Mesenchymal stem cell (in vitro differentiated cells and primary cell): Measurements from ENCODE around the gene FHIP1B.

Experiments used
- DNase-seq: peaks from one replicate; pipeline ENCODE4 v3.0.0-alpha.2; 2013
- H2AFZ ChIP-seq: one replicate; pipeline ENCODE4 v1.6.1; 2013; ENCODE audit warnings: low read depth, mild to moderate bottlenecking, control low read depth, inconsistent platforms, low read length, moderate library complexity
- H2AK5ac ChIP-seq: 2 replicates; pipeline ENCODE4 v1.6.1; 2013; ENCODE audit warnings: low read length, moderate library complexity, mild to moderate bottlenecking, inconsistent platforms; ENCODE audit not compliant: severe bottlenecking
- H2BK120ac ChIP-seq: one replicate; pipeline ENCODE4 v1.6.1; 2013; ENCODE audit warnings: low read depth, mild to moderate bottlenecking, inconsistent platforms, low read length, moderate library complexity
- H2BK12ac ChIP-seq, 2 experiments: one replicate each; pipeline ENCODE4 v1.6.1; 2013; ENCODE audit warnings: inconsistent platforms in 2 of 2, low read length in 2 of 2, mild to moderate bottlenecking in 2 of 2, moderate library complexity in 2 of 2, control low read depth in 1 of 2
- H2BK15ac ChIP-seq: one replicate; pipeline ENCODE4 v1.6.1; 2013; ENCODE audit warnings: mild to moderate bottlenecking, low read depth, inconsistent platforms; ENCODE audit not compliant: poor library complexity, severe bottlenecking
- H2BK5ac ChIP-seq: 2 replicates; pipeline ENCODE4 v1.6.1; 2013; ENCODE audit warnings: low read depth, mild to moderate bottlenecking, low read length, control low read depth, inconsistent platforms; ENCODE audit not compliant: poor library complexity, severe bottlenecking
- H3K14ac ChIP-seq, 2 experiments: one replicate each; pipeline ENCODE4 v1.6.1; 2013; ENCODE audit warnings: inconsistent platforms in 2 of 2, low read length in 2 of 2, control low read depth in 1 of 2, mild to moderate bottlenecking in 1 of 2, moderate library complexity in 1 of 2
- H3K18ac ChIP-seq, 2 experiments: one replicate each; pipeline ENCODE4 v1.6.1; 2013; ENCODE audit warnings: inconsistent platforms in 2 of 2, low read length in 2 of 2, control low read depth in 1 of 2, low read depth in 1 of 2, mild to moderate bottlenecking in 1 of 2
- H3K23ac ChIP-seq, 2 experiments: one replicate each; pipeline ENCODE4 v1.6.1; 2013; ENCODE audit warnings: inconsistent platforms in 2 of 2, low read length in 2 of 2, mild to moderate bottlenecking in 2 of 2, moderate library complexity in 2 of 2, control low read depth in 1 of 2
- H3K27ac ChIP-seq: 2 replicates; pipeline ENCODE4 v1.5.1; 2013; ENCODE audit warnings: mild to moderate bottlenecking, moderate library complexity, low read length, control low read depth, inconsistent platforms; ENCODE audit not compliant: poor library complexity, severe bottlenecking
- H3K27me3 ChIP-seq, 2 experiments: 2 replicates each; pipeline versions ENCODE4 v1.6.1 to v1.7.0; 2013; ENCODE audit warnings: low read length in 2 of 2, mild to moderate bottlenecking in 2 of 2, moderate library complexity in 2 of 2, control low read depth in 1 of 2, inconsistent platforms in 1 of 2; ENCODE audit not compliant: control insufficient read depth in 1 of 2, insufficient read depth in 1 of 2
- H3K36me3 ChIP-seq, 2 experiments: 2 replicates each; pipeline versions ENCODE4 v1.6.1 to v1.7.0; 2013; ENCODE audit warnings: low read length in 2 of 2, control low read depth in 1 of 2, inconsistent platforms in 1 of 2, low read depth in 1 of 2, mild to moderate bottlenecking in 1 of 2; ENCODE audit not compliant: insufficient read depth in 2 of 2, control insufficient read depth in 1 of 2
- H3K4ac ChIP-seq, 2 experiments: one replicate each; pipeline ENCODE4 v1.6.1; 2013; ENCODE audit warnings: inconsistent platforms in 2 of 2, low read length in 2 of 2, mild to moderate bottlenecking in 2 of 2, moderate library complexity in 2 of 2, control low read depth in 1 of 2, low read depth in 1 of 2
- H3K4me1 ChIP-seq: 2 replicates; pipeline ENCODE4 v1.6.1; 2013; ENCODE audit warnings: low read depth, low read length, control low read depth; ENCODE audit not compliant: control insufficient read depth, insufficient read depth
- H3K4me2 ChIP-seq: 2 replicates; pipeline ENCODE4 v1.6.1; 2013; ENCODE audit warnings: low read length, mild to moderate bottlenecking, inconsistent platforms; ENCODE audit not compliant: poor library complexity, severe bottlenecking
- H3K4me3 ChIP-seq, 2 experiments: 2 replicates each; pipeline versions ENCODE4 v1.5.1 to v1.7.0; 2013; ENCODE audit warnings: low read length in 2 of 2, mild to moderate bottlenecking in 2 of 2, control low read depth in 1 of 2, low read depth in 1 of 2; ENCODE audit not compliant: insufficient read depth in 1 of 2
- H3K79me1 ChIP-seq: replicated peaks from 2 replicates; pipeline ENCODE4 v1.6.1; 2013; ENCODE audit warnings: mild to moderate bottlenecking, control low read depth, low read length, inconsistent platforms; ENCODE audit not compliant: poor library complexity, severe bottlenecking
- H3K9ac ChIP-seq: 2 replicates; pipeline ENCODE4 v1.7.0; 2013; ENCODE audit warnings: mild to moderate bottlenecking, low read length, moderate library complexity
- H3K9me3 ChIP-seq: 2 replicates; pipeline ENCODE4 v1.7.0; 2013; ENCODE audit warnings: mild to moderate bottlenecking, low read length; ENCODE audit not compliant: control insufficient read depth
- H4K8ac ChIP-seq: one replicate; pipeline ENCODE4 v1.6.1; 2013; ENCODE audit warnings: inconsistent platforms, mild to moderate bottlenecking, low read length, moderate library complexity
- H4K91ac ChIP-seq: one replicate; pipeline ENCODE4 v1.6.1; 2013; ENCODE audit warnings: mild to moderate bottlenecking, low read length, inconsistent platforms
- WGBS: methylation state at CpG from one replicate; pipeline ENCODE4 v1.1.7; 2013; ENCODE audit warnings: mixed read lengths; 5-methylcytosine and 5-hydroxymethylcytosine counted together

FHIP1B gene

DNA sequence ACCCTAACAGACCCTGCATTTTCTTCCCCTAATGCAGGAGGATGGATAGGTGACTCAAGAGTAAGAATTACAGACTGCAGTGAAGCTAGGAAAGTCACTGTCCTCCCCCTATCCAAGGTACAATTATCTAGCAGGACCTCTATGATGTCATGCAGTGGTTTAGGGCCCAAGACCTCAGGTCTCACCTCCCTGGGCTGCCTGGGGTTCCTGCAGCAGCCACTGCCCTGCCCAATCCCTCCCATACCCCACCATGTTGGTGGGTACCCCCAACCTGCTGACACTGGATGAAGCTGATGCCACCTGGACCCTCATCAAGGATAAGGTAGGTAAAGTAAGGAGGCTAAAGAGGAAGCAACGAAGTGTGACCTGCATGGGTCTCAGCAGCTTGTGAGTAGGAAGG is 29.1 kb downstream of the FHIP1B start, which contains the start of gene C11orf42:
TSS of gene C11orf42 (plus strand) at position 192 of the 400 bp plus-strand sequence. CDS start at position 251, 59 bp downstream.
- no peaks in the 10 kb centered on the region for H3K9me3 ChIP-seq
- peak within 1 kb of the TSS in 1 of 2 experiments; percentile 39 for H3K14ac ChIP-seq
- peak within 1 kb of the TSS in 1 of 2 experiments; percentile 21 for H3K18ac ChIP-seq
- no peak within 1 kb of the TSS for H3K4ac ChIP-seq
- H3K27me3 ChIP-seq, result no peaks in the 10 kb centered on the region
- H2AK5ac ChIP-seq, result no peak within 1 kb of the TSS
- WGBS, result 83% methylated on average over 1 of the region's 1 CpG
- H2BK5ac ChIP-seq, result no peak within 1 kb of the TSS
- no peak within 1 kb of the TSS for H3K4me2 ChIP-seq
- H3K9ac ChIP-seq, result no peak within 1 kb of the TSS
- no peak within 1 kb of the TSS for H3K27ac ChIP-seq
- no peak within 1 kb of the TSS for H2BK120ac ChIP-seq
- H2BK12ac ChIP-seq, result no peak within 1 kb of the TSS
- H3K79me1 ChIP-seq, result peaks cover 6% of the 10 kb centered on the region
- no peak within 1 kb of the TSS for H4K8ac ChIP-seq
- H2BK15ac ChIP-seq, result no peak within 1 kb of the TSS
- no peak within 1 kb of the TSS for H4K91ac ChIP-seq
- H3K36me3 ChIP-seq, result peaks cover 13 to 65% of the 10 kb centered on the region in 2 experiments
- H2AFZ ChIP-seq, result no peak within 1 kb of the TSS
- H3K23ac ChIP-seq, result peak within 1 kb of the TSS in 1 of 2 experiments; percentile 77
- peaks cover 7% of the 10 kb centered on the region for H3K4me1 ChIP-seq
- no peak for DNase-seq
- no peak within 1 kb of the TSS for H3K4me3 ChIP-seq

DNA sequence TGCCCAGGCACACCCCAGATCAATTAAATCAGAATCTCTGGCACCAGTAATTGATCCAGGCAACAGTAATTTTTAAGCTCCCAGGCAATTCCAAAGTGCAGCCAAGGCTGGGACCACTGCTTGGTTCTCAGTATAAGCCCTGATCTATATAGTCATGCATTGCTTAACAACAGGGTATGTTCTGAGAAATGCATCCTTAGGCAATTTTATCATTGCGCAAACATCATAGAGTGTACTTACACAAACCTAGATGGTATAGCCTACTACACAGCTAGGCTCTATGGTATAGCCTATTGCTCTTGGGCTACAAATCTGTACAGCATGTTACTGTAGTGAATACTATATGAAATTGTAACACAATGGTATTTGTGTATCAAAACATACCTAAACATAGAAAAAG is 29.7 kb downstream of the FHIP1B start:
- no peak overlapping the region for H3K4me3 ChIP-seq

DNA sequence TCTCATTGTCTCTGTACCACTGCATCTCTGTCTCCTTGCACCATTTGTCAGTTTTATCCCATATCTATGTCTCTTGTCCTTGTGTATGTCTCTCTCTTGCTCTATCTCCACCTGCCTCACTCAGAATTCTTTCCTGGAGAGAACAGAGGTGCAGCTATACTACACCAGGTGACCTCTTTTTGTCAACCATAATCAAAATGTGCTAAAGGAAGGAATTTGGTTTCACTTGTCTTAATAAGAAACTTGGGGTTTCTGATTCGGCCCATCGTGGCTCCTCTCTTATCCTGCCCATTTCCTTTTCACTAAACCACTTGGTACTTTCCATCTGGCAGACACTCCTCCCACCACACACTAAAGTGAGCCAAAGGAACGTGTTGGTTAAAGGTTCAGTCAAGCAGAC is 31.1 kb downstream of the FHIP1B start:
- Histone ChIP-seq H3K4me3 (no peak overlapping the region), H4K8ac (no peak overlapping the region), H4K91ac (no peak overlapping the region), H2BK15ac (no peak overlapping the region), H3K9me3 (no peaks in the 10 kb centered on the region), H3K27ac (no peak overlapping the region), H3K4me1 (peaks cover 2% of the 10 kb centered on the region), H2BK5ac (no peak overlapping the region), H3K23ac (no peak overlapping the region), H2AK5ac (no peak overlapping the region), H3K79me1 (peaks cover 2% of the 10 kb centered on the region), H2BK120ac (no peak overlapping the region), H3K18ac (no peak overlapping the region), H2AFZ (no peak overlapping the region), H3K4ac (no peak overlapping the region), H3K14ac (no peak overlapping the region), H3K9ac (no peak overlapping the region), H2BK12ac (no peak overlapping the region), H3K4me2 (no peak overlapping the region), H3K27me3 (no peaks in the 10 kb centered on the region), H3K36me3 (peaks cover 9 to 47% of the 10 kb centered on the region in 2 experiments)
- WGBS, result 94% methylated on average over 3 of the region's 3 CpGs
- no peak for DNase-seq

More for the DNA sequence above, 29.7 kb downstream of the FHIP1B start:
- Histone ChIP-seq H3K9ac (no peak overlapping the region), H2BK5ac (no peak overlapping the region), H3K18ac (no peak overlapping the region), H3K14ac (no peak overlapping the region), H3K79me1 (peaks cover 2% of the 10 kb centered on the region), H3K4ac (no peak overlapping the region), H2AFZ (no peak overlapping the region), H3K4me1 (peaks cover 3% of the 10 kb centered on the region), H4K91ac (no peak overlapping the region), H3K27me3 (no peaks in the 10 kb centered on the region), H3K36me3 (peaks cover 6 to 59% of the 10 kb centered on the region in 2 experiments), H3K23ac (no peak overlapping the region), H2BK15ac (no peak overlapping the region), H3K4me2 (no peak overlapping the region), H4K8ac (no peak overlapping the region), H3K9me3 (no peaks in the 10 kb centered on the region), H2BK120ac (no peak overlapping the region), H3K27ac (no peak overlapping the region), H2BK12ac (no peak overlapping the region), H2AK5ac (no peak overlapping the region)
- WGBS, result no CpG with 5 or more reads among the region's 1 CpG
- DNase-seq, result no peak

GRCh38 chr11:6202041-6202440 is 32.4 kb downstream of the FHIP1B start:
- 96% methylated on average over 1 of the region's 1 CpG for WGBS
- no peak for DNase-seq
- Histone ChIP-seq H2BK12ac (no peak overlapping the region), H2BK120ac (no peak overlapping the region), H3K36me3 (peaks cover 9 to 35% of the 10 kb centered on the region in 2 experiments), H2AK5ac (no peak overlapping the region), H4K8ac (no peak overlapping the region), H3K9ac (no peak overlapping the region), H3K14ac (no peak overlapping the region), H3K79me1 (peaks cover 2% of the 10 kb centered on the region), H3K27me3 (no peaks in the 10 kb centered on the region), H3K23ac (no peak overlapping the region), H2BK5ac (no peak overlapping the region), H3K18ac (no peak overlapping the region), H3K4ac (no peak overlapping the region), H3K9me3 (no peaks in the 10 kb centered on the region), H4K91ac (no peak overlapping the region), H3K4me2 (no peak overlapping the region), H2BK15ac (no peak overlapping the region), H2AFZ (no peak overlapping the region), H3K4me3 (no peak overlapping the region), H3K27ac (no peak overlapping the region), H3K4me1 (peaks cover 2% of the 10 kb centered on the region)
